Measurements from ENCODE around the gene SCAF4. TPM values are rescaled to one million over a fixed set of nuclear protein-coding genes. Genes with fewer than 3 reads are reported as not detected.

SCAF4 gene
- total and polyA plus RNA-seq, 10 of the 15 experiments (the other 5 are each of a cell fraction or from before 2014, with no cell fraction given): 4.3 to 49.3 (median 16.0) TPM

- peak; percentile 89 for TF ChIP-seq SP1 (IDR thresholded peaks at IDR 0.05; ENCODE audit: low read depth, low read length)
- TF ChIP-seq POLR2AphosphoS2 (IDR thresholded peaks at IDR 0.05; ENCODE audit: low read depth, low read length): peak; percentile 97
- TF ChIP-seq BACH1 (IDR thresholded peaks at IDR 0.05; ENCODE audit: borderline replicate concordance): peak; percentile 85
- TF ChIP-seq PML (IDR thresholded peaks at IDR 0.05; ENCODE audit: low read length): peak; percentile 97
- 0 out of 2 replicates have a peak, but pooled peaks have one; percentile 78 for TF ChIP-seq ASH2L (IDR thresholded peaks at IDR 0.05; ENCODE audit: borderline replicate concordance, low read depth)
- 0 out of 2 replicates have a peak, but pooled peaks have one; percentile 56 for TF ChIP-seq SIN3A (IDR thresholded peaks at IDR 0.05; ENCODE audit: low read depth, low read length)
- TF ChIP-seq NRF1 (conservative IDR thresholded peaks at IDR 0.05; ENCODE audit: low read depth, low read length): no peak
- TF ChIP-seq MYB (IDR thresholded peaks at IDR 0.05; ENCODE audit: borderline replicate concordance, low read depth, low read length): no peak
- peak; percentile 59 for TF ChIP-seq RFX5 (IDR thresholded peaks at IDR 0.05; ENCODE audit: low read depth, low read length)
- peak; percentile 76 for TF ChIP-seq CBFB (IDR thresholded peaks at IDR 0.05; ENCODE audit: low read depth)
- TF ChIP-seq SMARCA5 (IDR thresholded peaks at IDR 0.05): 0 out of 2 replicates have a peak, but pooled peaks have one; percentile 61
- no peak for TF ChIP-seq EED (IDR thresholded peaks at IDR 0.05; ENCODE audit: low read depth)
- no peak for TF ChIP-seq KAT2A (conservative IDR thresholded peaks at IDR 0.05; ENCODE audit: control insufficient read depth, low read depth, low read length)
- peak; percentile 50; the same call in 1 of the 2 replicates for TF ChIP-seq ESRRA (IDR thresholded peaks at IDR 0.05; ENCODE audit: low read length)
- TF ChIP-seq CHD1 (IDR thresholded peaks at IDR 0.05; ENCODE audit: low read depth, low read length): no peak
- no peak for TF ChIP-seq RBBP5 (conservative IDR thresholded peaks at IDR 0.05)
- no peak for TF ChIP-seq E2F4 (IDR thresholded peaks at IDR 0.05; ENCODE audit: low read depth, low read length)
- peak; percentile 82; the same call in 1 of the 2 replicates for TF ChIP-seq TCF12 (IDR thresholded peaks at IDR 0.05; ENCODE audit: low read depth, low read length)
- TF ChIP-seq ATF7 (IDR thresholded peaks at IDR 0.05; ENCODE audit: low read depth): no peak
- no peak for TF ChIP-seq ZZZ3 (IDR thresholded peaks at IDR 0.05; ENCODE audit: control insufficient read depth, insufficient read length, low read depth)
- TF ChIP-seq ZBED1 (IDR thresholded peaks at IDR 0.05; ENCODE audit: borderline replicate concordance): no peak
- no peak; the same call in 1 of the 2 replicates for TF ChIP-seq PAX5 (IDR thresholded peaks at IDR 0.05; ENCODE audit: borderline replicate concordance, low read depth, low read length)
- TF ChIP-seq CHD4 (IDR thresholded peaks at IDR 0.05): no peak
- TF ChIP-seq MEF2A (IDR thresholded peaks at IDR 0.05; ENCODE audit: insufficient read depth, low read depth, low read length): 0 out of 2 replicates have a peak, but pooled peaks have one; percentile 11
- peak; percentile 91 for TF ChIP-seq POU2F2 (IDR thresholded peaks at IDR 0.05; ENCODE audit: borderline replicate concordance, low read depth, low read length)
- TF ChIP-seq SKIL (IDR thresholded peaks at IDR 0.05; ENCODE audit: low read depth, poor library complexity, severe bottlenecking): no peak
- no peak for TF ChIP-seq MYC (IDR thresholded peaks at IDR 0.05; ENCODE audit: insufficient read depth, insufficient read length, insufficient replicate concordance, low read length, severe bottlenecking)
- no peak for TF ChIP-seq RAD51 (IDR thresholded peaks at IDR 0.05)
- no peak for TF ChIP-seq HDAC2 (IDR thresholded peaks at IDR 0.05)
- TF ChIP-seq TAF1 (IDR thresholded peaks at IDR 0.05; ENCODE audit: borderline replicate concordance, low read depth, low read length): peak; percentile 86
- TF ChIP-seq STAT3 (IDR thresholded peaks at IDR 0.05; ENCODE audit: low read depth, low read length): no peak
- TF ChIP-seq EZH2 (IDR thresholded peaks at IDR 0.05; ENCODE audit: borderline replicate concordance, control insufficient read depth, low read depth, low read length): no peak
These were observed 72.2 kb downstream of the SCAF4 start, which contains the start of gene SOD1 (continued) for GRCh38 chr21:31659536-31660258.
